Endothelial cell of umbilical vein (primary cell): ENCODE data around the gene KCNQ5. TPM values are rescaled to one million over a fixed set of nuclear protein-coding genes. Genes with fewer than 3 reads are reported as not detected.

Experiments
- BruUV-seq: library from RNA; stranded (reverse); fragments of 400-500 nt; replicated peaks from 2 replicates; lab custom pipeline; 2021; lab: Mats Ljungman, UMichigan
- CTCF ChIA-PET: fragments of 300-600, 350-600 bp; sonication (Branson Sonifier 250); formaldehyde crosslinking; loops from one replicate; lab custom pipeline; 2021; ENCODE audit warnings: antibody characterized with exemption, inconsistent platforms; lab: Charles Lee
- POLR2A ChIA-PET: fragments of 300-600, 350-600 bp; sonication (Branson Sonifier 250); formaldehyde crosslinking; loops from one replicate; lab custom pipeline; 2021; ENCODE audit warnings: antibody characterized with exemption, inconsistent platforms; lab: Charles Lee
- DNase-seq: peaks from one replicate; pipeline ENCODE4 v3.0.0-alpha.2; 2011; ENCODE audit warnings: low read depth, low spot score
- FAIRE-seq: peaks from 2 replicates; lab custom pipeline; 2011; peaks lifted over from hg19 to GRCh38; lab: Jason Lieb, UNC
- H2AFZ ChIP-seq: 2 replicates; pipeline ENCODE4 v1.6.0; 2012; ENCODE audit warnings: low read depth, low read length, control low read depth, inconsistent platforms
- H3K27ac ChIP-seq: 2 replicates; pipeline ENCODE4 v1.5.1; 2011; ENCODE audit warnings: low read depth, mild to moderate bottlenecking, control low read depth, low read length, moderate library complexity; ENCODE audit not compliant: insufficient read depth
- H3K27me3 ChIP-seq, 2 experiments: 2 replicates each; pipeline versions ENCODE4 v1.6.0 to v1.6.1; 2011; ENCODE audit warnings: low read length in 2 of 2, mixed read lengths in 1 of 2; ENCODE audit not compliant: control insufficient read depth in 2 of 2, insufficient read depth in 2 of 2
- H3K36me3 ChIP-seq, 2 experiments: 2 replicates in 1 of 2; 3 replicates in 1 of 2; pipeline ENCODE4 v1.5.1; 2011; ENCODE audit warnings: low read length in 2 of 2, mild to moderate bottlenecking in 1 of 2, moderate library complexity in 1 of 2; ENCODE audit not compliant: control insufficient read depth in 2 of 2, insufficient read depth in 2 of 2; ENCODE audit errors: extremely low read depth in 1 of 2
- H3K4me1 ChIP-seq: 3 replicates; pipeline ENCODE4 v1.5.1; 2011; ENCODE audit warnings: mild to moderate bottlenecking, low read length; ENCODE audit not compliant: control insufficient read depth, insufficient read depth; ENCODE audit errors: extremely low read depth
- H3K4me2 ChIP-seq: 2 replicates; pipeline ENCODE4 v1.6.1; 2011; ENCODE audit warnings: low read length, control low read depth, mixed read lengths; ENCODE audit not compliant: insufficient read depth
- H3K4me3 ChIP-seq, 3 experiments: fragments of 200-600 bp in 1 of 3; sonication (generic), shearing (Covaris generic) in 1 of 3; replicated peaks in 1 of 3; 2 replicates each; pipeline ENCODE4 v1.5.1; 2011 to 2016; ENCODE audit warnings: control low read depth in 3 of 3, low read length in 3 of 3, mild to moderate bottlenecking in 2 of 3, inconsistent platforms in 1 of 3, low read depth in 1 of 3, moderate library complexity in 1 of 3; ENCODE audit not compliant: insufficient read depth in 1 of 3
- H3K79me2 ChIP-seq: 2 replicates; pipeline ENCODE4 v1.6.0; 2012; ENCODE audit warnings: low read length, inconsistent platforms; ENCODE audit not compliant: control insufficient read depth, insufficient read depth
- H3K9ac ChIP-seq: replicated peaks from 2 replicates; pipeline ENCODE3; 2011; ENCODE audit warnings: low read length, control low read depth; ENCODE audit not compliant: insufficient read depth; ENCODE audit errors: extremely low read depth
- H3K9me1 ChIP-seq: replicated peaks from 3 replicates; pipeline ENCODE4 v1.6.0; 2011; ENCODE audit warnings: mild to moderate bottlenecking, low read length; ENCODE audit not compliant: control insufficient read depth, insufficient read depth; ENCODE audit errors: extremely low read depth
- H3K9me3 ChIP-seq: replicated peaks from 2 replicates; pipeline ENCODE4 v1.5.1; 2012; ENCODE audit warnings: low read length, inconsistent platforms; ENCODE audit not compliant: control insufficient read depth, insufficient read depth
- H4K20me1 ChIP-seq: replicated peaks from 2 replicates; pipeline ENCODE3; 2011; ENCODE audit warnings: mild to moderate bottlenecking, low read length; ENCODE audit not compliant: control insufficient read depth, insufficient read depth; ENCODE audit errors: extremely low read depth
- EZH2 ChIP-seq: IDR thresholded peaks from 2 replicates; pipeline ENCODE4 v1.6.1; 2012; ENCODE audit warnings: borderline replicate concordance, low read depth, mild to moderate bottlenecking, moderate library complexity, low read length, inconsistent platforms; ENCODE audit not compliant: severe bottlenecking
- FOS ChIP-seq: IDR thresholded peaks from 2 replicates; pipeline ENCODE4 v1.6.1; 2011; ENCODE audit warnings: mild to moderate bottlenecking, low read length, moderate library complexity, borderline replicate concordance; ENCODE audit not compliant: insufficient read depth
- GATA2 ChIP-seq: IDR thresholded peaks from 2 replicates; pipeline ENCODE4 v1.7.0; 2011; ENCODE audit warnings: low read depth, mild to moderate bottlenecking, moderate library complexity, mixed read lengths, low read length; ENCODE audit not compliant: insufficient read length, insufficient read depth
- JUN ChIP-seq: IDR thresholded peaks from 2 replicates; pipeline ENCODE4 v1.6.1; 2011; ENCODE audit warnings: borderline replicate concordance, low read depth; ENCODE audit not compliant: insufficient read length, insufficient read depth
- MAX ChIP-seq: IDR thresholded peaks from 2 replicates; pipeline ENCODE4 v1.6.1; 2011; ENCODE audit not compliant: insufficient read depth, insufficient read length
- MYC ChIP-seq: IDR thresholded peaks from one replicate; pipeline ENCODE4 v1.6.1; 2011; ENCODE audit warnings: mild to moderate bottlenecking, low read depth, low read length
- POLR2A ChIP-seq: IDR thresholded peaks from 2 replicates; pipeline ENCODE4 v1.6.1; 2012; ENCODE audit warnings: low read depth, mild to moderate bottlenecking, control low read depth, low read length
- POLR2AphosphoS5 ChIP-seq: IDR thresholded peaks from 2 replicates; pipeline ENCODE4 v1.6.1; 2012; ENCODE audit warnings: low read depth, mild to moderate bottlenecking, control low read depth, low read length, moderate library complexity; ENCODE audit not compliant: insufficient read depth
- dilution Hi-C: fragments of 300-500 bp; cut with MboI; formaldehyde crosslinking; loops from one replicate; pipeline ENCODE4 v1.15.0; 2019; ENCODE audit warnings: low sequenced_read_pairs; ENCODE audit not compliant: extremely low pct_ligation_motif_present
- intact Hi-C: fragments of 100-400 bp; cut with micrococcal nuclease; formaldehyde crosslinking; loops from one replicate; pipeline ENCODE4 v1.10.0; 2022
- polyA plus RNA-seq, 4 experiments: library from polyadenylated mRNA; depleted of rRNA in 3 of 4; stranded (reverse) in 3 of 4; unstranded in 1 of 4; fragments of >200 nt; gene quantifications; 2 replicates each; pipeline versions ENCODE4 v1.2.1 to v1.2.3, GENCODE V29; 2011 to 2012; ENCODE audit warnings: missing spikeins in 1 of 4
- total RNA-seq: library from RNA; stranded (reverse); gene quantifications from 2 replicates; pipeline ENCODE4 v1.2.3, GENCODE V29; 2021
- TF ChIP-seq, protein P1 (sequence below), 2 donors: IDR thresholded peaks; 1 replicate in 1 of 2; 2 replicates in 1 of 2; pipeline ENCODE4 v1.5.1; 2011; ENCODE audit warnings: low read length in 2 of 2, mild to moderate bottlenecking in 2 of 2, moderate library complexity in 2 of 2, control low read depth in 1 of 2, inconsistent platforms in 1 of 2, low read depth in 1 of 2; ENCODE audit not compliant: insufficient read depth in 1 of 2; ENCODE audit errors: extremely low read depth in 1 of 2

Gene KCNQ5
- total and polyA plus RNA-seq, 2 donors (not counting 3 experiments of a cell fraction or from before 2014, with no cell fraction given) = 0.22 TPM; not detected in 1

- no peak for FAIRE-seq
- intact Hi-C loops (no loop called here), dilution Hi-C loops (no loop called here)
- no peaks in the 10 kb centered on the region for H3K36me3 ChIP-seq
- no peak overlapping the region for H3K27ac ChIP-seq
- BruUV-seq = no TSS peak
- H3K79me2 ChIP-seq = no peaks in the 10 kb centered on the region
- no peaks in the 10 kb centered on the region for H3K27me3 ChIP-seq
- no peaks in the 10 kb centered on the region for H3K9me1 ChIP-seq
- no peak overlapping the region for H3K4me3 ChIP-seq
- no peak overlapping the region for H3K9ac ChIP-seq
- no peak overlapping the region for H3K4me2 ChIP-seq
- ChIA-PET CTCF (interaction anchor here (1.3 kb wide), 1 partner anchor 75 kb away, joined by 3 read pairs; no protein-coding TSS in a partner anchor), POLR2A (no interaction called here)
- no peaks in the 10 kb centered on the region for H3K4me1 ChIP-seq
- H2AFZ ChIP-seq = no peak overlapping the region
- TF ChIP-seq POLR2AphosphoS5 = no peak
- no peak for TF ChIP-seq POLR2A
- TF ChIP-seq, protein P1, sequence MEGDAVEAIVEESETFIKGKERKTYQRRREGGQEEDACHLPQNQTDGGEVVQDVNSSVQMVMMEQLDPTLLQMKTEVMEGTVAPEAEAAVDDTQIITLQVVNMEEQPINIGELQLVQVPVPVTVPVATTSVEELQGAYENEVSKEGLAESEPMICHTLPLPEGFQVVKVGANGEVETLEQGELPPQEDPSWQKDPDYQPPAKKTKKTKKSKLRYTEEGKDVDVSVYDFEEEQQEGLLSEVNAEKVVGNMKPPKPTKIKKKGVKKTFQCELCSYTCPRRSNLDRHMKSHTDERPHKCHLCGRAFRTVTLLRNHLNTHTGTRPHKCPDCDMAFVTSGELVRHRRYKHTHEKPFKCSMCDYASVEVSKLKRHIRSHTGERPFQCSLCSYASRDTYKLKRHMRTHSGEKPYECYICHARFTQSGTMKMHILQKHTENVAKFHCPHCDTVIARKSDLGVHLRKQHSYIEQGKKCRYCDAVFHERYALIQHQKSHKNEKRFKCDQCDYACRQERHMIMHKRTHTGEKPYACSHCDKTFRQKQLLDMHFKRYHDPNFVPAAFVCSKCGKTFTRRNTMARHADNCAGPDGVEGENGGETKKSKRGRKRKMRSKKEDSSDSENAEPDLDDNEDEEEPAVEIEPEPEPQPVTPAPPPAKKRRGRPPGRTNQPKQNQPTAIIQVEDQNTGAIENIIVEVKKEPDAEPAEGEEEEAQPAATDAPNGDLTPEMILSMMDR (IDR thresholded peaks at IDR 0.05; ENCODE audit: extremely low read depth in 1 of 2, insufficient read depth in 1 of 2, low read depth in 1 of 2, low read length in 2 of 2) = no peak
- TF ChIP-seq EZH2 = no peak
- TF ChIP-seq GATA2 = no peak
- TF ChIP-seq MYC = no peak
- no peak for TF ChIP-seq JUN
- no peak for TF ChIP-seq FOS
- TF ChIP-seq MAX = no peak
- no peaks in the 10 kb centered on the region for H3K9me3 ChIP-seq
- DNase-seq = no peak
- no peaks in the 10 kb centered on the region for H4K20me1 ChIP-seq
Measured at GRCh38 chr6:72691249-72691648, 69.4 kb downstream of the KCNQ5 start.
